Neuron (in vitro differentiated cells): Measurements from ENCODE around the gene ERBIN.
"Not testable (repeated sequence)": the region's sequence is repeated elsewhere in the genome, so short reads cannot be mapped to it uniquely, and the experiment has no call there.

ENCODE experiments used
- H2AFZ ChIP-seq: one replicate; pipeline ENCODE4 v1.6.1; 2013; ENCODE audit warnings: low read depth, mild to moderate bottlenecking, inconsistent platforms, low read length, moderate library complexity
- H3K27me3 ChIP-seq: one replicate; pipeline ENCODE4 v1.6.1; 2013; ENCODE audit warnings: low read length; ENCODE audit not compliant: insufficient read depth
- H3K36me3 ChIP-seq: one replicate; pipeline ENCODE4 v1.6.1; 2013; ENCODE audit warnings: low read length; ENCODE audit not compliant: insufficient read depth
- H3K4me1 ChIP-seq: one replicate; pipeline ENCODE4 v1.6.1; 2013; ENCODE audit warnings: low read length; ENCODE audit not compliant: insufficient read depth
- H3K4me3 ChIP-seq: 2 replicates; pipeline ENCODE4 v1.5.1; 2013; ENCODE audit warnings: mild to moderate bottlenecking, low read length, moderate library complexity
- H3K9me3 ChIP-seq: one replicate; pipeline ENCODE4 v1.6.1; 2013; ENCODE audit warnings: low read length

ERBIN gene

GRCh38 chr5:66009277-66009676 is 82.9 kb downstream of the ERBIN start:
- peaks cover 20% of the 10 kb centered on the region for H3K36me3 ChIP-seq
- no peak overlapping the region for H3K4me3 ChIP-seq
- H2AFZ ChIP-seq = no peak overlapping the region
- H3K4me1 ChIP-seq = no peaks in the 10 kb centered on the region
- H3K27me3 ChIP-seq = no peaks in the 10 kb centered on the region
- H3K9me3 ChIP-seq = peaks cover 6% of the 10 kb centered on the region

GRCh38 chr5:66010476-66010875 is 84.1 kb downstream of the ERBIN start:
- no peaks in the 10 kb centered on the region for H3K9me3 ChIP-seq
- H3K4me3 ChIP-seq = no peak overlapping the region
- no peaks in the 10 kb centered on the region for H3K27me3 ChIP-seq
- H3K4me1 ChIP-seq = no peaks in the 10 kb centered on the region
- no peak overlapping the region for H2AFZ ChIP-seq
- peaks cover 21% of the 10 kb centered on the region for H3K36me3 ChIP-seq

GRCh38 chr5:66012271-66012670 is 85.9 kb downstream of the ERBIN start:
- Histone ChIP-seq H3K4me1 (no peaks in the 10 kb centered on the region), H3K9me3 (no peaks in the 10 kb centered on the region), H3K27me3 (no peaks in the 10 kb centered on the region), H2AFZ (no peak overlapping the region), H3K4me3 (no peak overlapping the region), H3K36me3 (peaks cover 32% of the 10 kb centered on the region)

DNA sequence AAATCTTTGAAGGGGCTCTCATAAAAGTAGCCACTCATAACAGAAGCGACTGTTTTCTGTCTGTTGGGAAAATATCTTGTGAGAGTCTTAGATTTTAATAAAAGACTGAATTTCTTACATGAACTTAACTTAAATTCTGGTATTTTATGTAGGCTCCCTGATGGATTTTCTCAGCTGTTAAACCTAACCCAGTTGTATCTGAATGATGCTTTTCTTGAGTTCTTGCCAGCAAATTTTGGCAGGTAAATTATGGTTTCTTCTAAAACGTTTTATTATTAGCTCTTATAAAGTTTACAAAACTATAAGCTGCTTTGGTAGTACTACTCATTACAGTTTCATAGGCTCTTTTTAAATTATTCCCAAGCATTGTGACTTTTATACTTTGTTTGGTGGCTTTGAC is 87.0 kb downstream of the ERBIN start:
- Histone ChIP-seq H2AFZ (no peak overlapping the region), H3K27me3 (no peaks in the 10 kb centered on the region), H3K36me3 (peaks cover 32% of the 10 kb centered on the region), H3K4me3 (no peak overlapping the region), H3K4me1 (no peaks in the 10 kb centered on the region), H3K9me3 (no peaks in the 10 kb centered on the region)

DNA sequence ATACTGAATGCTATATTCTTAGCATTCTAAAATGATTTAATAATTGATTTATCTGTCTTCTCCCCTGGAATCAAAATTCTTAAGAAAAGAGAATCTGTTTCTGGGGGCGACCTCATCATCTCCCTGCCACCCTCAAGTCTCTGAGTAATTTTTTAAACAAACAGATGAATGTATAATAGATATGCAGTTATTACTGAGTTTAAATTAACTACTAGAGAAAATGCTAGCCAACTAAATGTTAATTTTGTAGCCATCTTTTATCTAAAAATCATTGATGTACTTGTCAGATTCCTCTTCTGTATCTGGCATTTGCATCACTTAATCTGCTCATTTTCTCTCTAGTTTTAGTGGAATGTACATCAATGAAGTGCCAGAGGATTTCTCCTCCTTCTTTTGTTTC is 87.5 kb downstream of the ERBIN start:
- Histone ChIP-seq H3K4me1 (no peaks in the 10 kb centered on the region), H3K36me3 (peaks cover 32% of the 10 kb centered on the region), H2AFZ (no peak overlapping the region), H3K9me3 (no peaks in the 10 kb centered on the region), H3K27me3 (no peaks in the 10 kb centered on the region), H3K4me3 (no peak overlapping the region)

GRCh38 chr5:66015196-66015960 is 89.0 kb downstream of the ERBIN start:
- H3K9me3 ChIP-seq = no peaks in the 10 kb centered on the region
- peaks cover 32% of the 10 kb centered on the region for H3K36me3 ChIP-seq
- H2AFZ ChIP-seq = no peak overlapping the region
- H3K4me1 ChIP-seq = no peaks in the 10 kb centered on the region
- H3K27me3 ChIP-seq = no peaks in the 10 kb centered on the region
- no peak overlapping the region for H3K4me3 ChIP-seq

DNA sequence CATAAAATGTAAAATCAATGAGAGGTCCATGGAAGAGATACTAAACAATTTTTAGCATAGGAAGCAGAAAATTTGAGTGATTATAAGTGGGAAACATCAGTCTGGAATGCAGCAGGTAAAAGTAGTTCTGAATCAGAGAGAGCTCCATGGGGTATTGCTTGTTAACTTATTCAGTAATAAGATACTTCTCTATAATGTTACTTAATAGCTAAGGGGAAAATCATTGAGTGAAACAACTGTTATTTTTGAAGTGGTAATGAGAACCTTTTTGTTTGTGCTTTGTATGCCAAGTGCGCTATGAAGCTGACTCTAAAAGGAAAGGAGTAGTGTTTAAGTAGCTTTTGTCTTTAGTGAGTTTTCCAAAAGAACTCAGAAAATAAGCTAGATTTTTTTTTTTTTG is 95.2 kb downstream of the ERBIN start:
- no peaks in the 10 kb centered on the region for H3K9me3 ChIP-seq

GRCh38 chr5:66039296-66039695 is 112.9 kb downstream of the ERBIN start:
- no peak overlapping the region for H2AFZ ChIP-seq
- H3K36me3 ChIP-seq = peaks cover 62% of the 10 kb centered on the region
- H3K4me1 ChIP-seq = no peaks in the 10 kb centered on the region
- H3K27me3 ChIP-seq = no peaks in the 10 kb centered on the region
- no peak overlapping the region for H3K4me3 ChIP-seq
- no peaks in the 10 kb centered on the region for H3K9me3 ChIP-seq

More for the DNA sequence above, 95.2 kb downstream of the ERBIN start:
- Histone ChIP-seq H3K4me1 (no peaks in the 10 kb centered on the region), H3K36me3 (peaks cover 42% of the 10 kb centered on the region), H3K4me3 (no peak overlapping the region), H2AFZ (no peak overlapping the region), H3K27me3 (no peaks in the 10 kb centered on the region)

DNA sequence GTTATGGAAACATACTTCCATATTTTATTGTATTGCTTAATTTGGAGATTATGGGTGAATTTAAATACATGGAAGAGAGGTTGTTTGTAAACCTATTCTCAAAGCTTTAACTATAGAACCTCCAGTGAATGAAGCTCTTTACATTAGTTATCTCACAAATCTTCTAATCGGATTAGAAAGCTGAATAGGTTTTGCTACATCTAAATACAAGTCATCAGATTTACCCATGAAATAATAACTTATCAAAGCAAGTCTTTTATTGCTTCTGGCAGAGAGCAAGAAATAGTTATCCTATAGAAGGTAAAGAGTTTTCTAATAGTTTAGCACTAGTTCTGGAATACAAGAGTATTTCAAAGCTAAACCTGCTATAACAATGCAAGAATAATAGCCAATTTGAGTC is 113.3 kb downstream of the ERBIN start:
- Histone ChIP-seq H3K36me3 (peaks cover 65% of the 10 kb centered on the region), H3K27me3 (no peaks in the 10 kb centered on the region), H3K4me3 (no peak overlapping the region), H3K9me3 (no peaks in the 10 kb centered on the region), H3K4me1 (no peaks in the 10 kb centered on the region), H2AFZ (no peak overlapping the region)

GRCh38 chr5:66041627-66042026 is 115.3 kb downstream of the ERBIN start:
- Histone ChIP-seq H3K4me3 (no peak overlapping the region), H2AFZ (no peak overlapping the region), H3K9me3 (no peaks in the 10 kb centered on the region), H3K36me3 (peaks cover 72% of the 10 kb centered on the region), H3K4me1 (no peaks in the 10 kb centered on the region), H3K27me3 (no peaks in the 10 kb centered on the region)

DNA sequence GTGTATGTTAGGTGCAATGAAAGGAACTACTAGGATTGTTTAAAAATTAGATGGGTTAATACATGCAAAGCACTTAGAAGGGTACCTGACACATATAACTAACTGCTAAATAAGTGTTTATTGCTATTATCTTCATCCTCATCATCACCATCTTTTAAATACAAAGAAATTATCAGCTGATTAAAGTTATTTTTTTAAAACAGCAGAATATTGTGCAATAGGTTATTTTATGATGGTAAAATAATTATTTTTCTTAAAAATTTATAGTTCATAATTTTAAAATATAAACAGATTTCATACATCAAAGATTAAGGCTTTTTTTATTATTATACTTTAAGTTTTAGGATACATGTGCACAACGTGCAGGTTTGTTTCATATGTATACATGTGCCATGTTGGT is 130.9 kb downstream of the ERBIN start:
- Histone ChIP-seq H3K27me3 (no peaks in the 10 kb centered on the region), H3K4me3 (no peak overlapping the region), H2AFZ (no peak overlapping the region), H3K4me1 (no peaks in the 10 kb centered on the region), H3K9me3 (no peaks in the 10 kb centered on the region), H3K36me3 (peaks cover 35% of the 10 kb centered on the region)

DNA sequence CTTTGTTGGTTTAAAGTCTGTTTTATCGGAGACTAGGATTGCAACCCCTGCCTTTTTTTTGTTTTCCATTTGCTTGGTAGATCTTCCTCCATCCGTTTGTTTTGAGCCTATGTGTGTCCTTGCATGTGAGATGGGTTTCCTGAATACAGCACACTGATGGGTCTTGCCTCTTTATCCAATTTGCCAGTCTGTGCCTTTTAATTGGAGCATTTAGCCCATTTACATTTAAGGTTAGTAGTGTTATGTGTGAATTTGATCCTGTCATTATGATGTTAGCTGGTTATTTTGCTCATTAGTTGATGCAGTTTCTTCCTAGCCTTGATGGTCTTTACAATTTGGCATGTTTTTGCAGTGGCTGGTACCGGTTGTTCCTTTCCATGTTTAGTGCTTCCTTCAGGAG is 134.9 kb downstream of the ERBIN start:
- not testable (repeated sequence) for H3K36me3 ChIP-seq, H3K9me3 ChIP-seq, H3K4me3 ChIP-seq, H2AFZ ChIP-seq, H3K4me1 ChIP-seq, H3K27me3 ChIP-seq

DNA sequence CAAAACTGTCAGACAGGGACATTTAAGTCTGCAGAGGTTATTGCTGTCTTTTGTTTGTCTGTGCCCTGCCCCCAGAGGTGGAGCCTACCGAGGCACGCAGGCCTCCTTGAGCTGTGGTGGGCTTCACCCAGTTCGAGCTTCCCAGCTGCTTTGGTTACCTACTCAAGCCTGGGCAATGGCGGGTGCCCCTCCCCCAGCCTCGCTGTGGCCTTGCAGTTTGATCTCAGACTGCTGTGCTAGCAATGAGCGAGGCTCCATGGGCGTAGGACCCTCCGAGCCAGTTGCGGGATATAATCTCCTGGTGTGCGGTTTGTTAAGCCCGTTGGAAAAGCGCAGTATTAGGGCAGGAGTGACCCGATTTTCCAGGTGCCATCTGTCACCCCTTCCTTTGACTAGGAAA is 136.7 kb downstream of the ERBIN start:
- not testable (repeated sequence) for H2AFZ ChIP-seq, H3K9me3 ChIP-seq, H3K27me3 ChIP-seq

DNA sequence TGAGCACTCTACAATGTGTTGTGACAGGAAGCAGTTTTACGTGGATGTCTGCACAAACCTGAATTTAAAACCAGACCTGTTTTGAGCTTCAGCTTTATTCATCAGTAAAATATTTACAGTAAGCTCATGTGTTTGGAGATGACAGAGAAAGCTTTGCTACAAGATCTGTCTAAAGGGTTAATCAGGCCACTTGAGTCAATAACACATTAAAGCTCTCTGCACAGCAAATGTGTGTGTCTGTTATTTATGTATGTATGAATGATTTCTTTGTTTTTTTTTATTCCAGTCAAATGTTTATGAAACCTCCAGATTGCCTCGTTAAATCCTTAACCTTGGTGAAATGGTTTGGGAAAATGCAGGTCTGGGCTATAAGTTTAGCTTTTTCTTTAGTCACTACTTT is 140.5 kb downstream of the ERBIN start:
- no peak overlapping the region for H2AFZ ChIP-seq

More for the DNA sequence above, 136.7 kb downstream of the ERBIN start:
- not testable (repeated sequence) for H3K4me1 ChIP-seq, H3K4me3 ChIP-seq
- peaks cover 12% of the 10 kb centered on the region for H3K36me3 ChIP-seq

More for the DNA sequence above, 140.5 kb downstream of the ERBIN start:
- Histone ChIP-seq H3K27me3 (no peaks in the 10 kb centered on the region), H3K9me3 (peaks cover 5% of the 10 kb centered on the region), H3K4me3 (no peak overlapping the region), H3K36me3 (peaks cover 29% of the 10 kb centered on the region), H3K4me1 (no peaks in the 10 kb centered on the region)
